Suprapubic skin (tissue), 4 donors: ENCODE measurements around the gene TLL1. TPM values are rescaled to one million over a fixed set of nuclear protein-coding genes. Genes with fewer than 3 reads are reported as not detected.

Experiments used
- DNase-seq, 2 donors: peaks; one replicate each; pipeline ENCODE4 v3.0.0-alpha.2; 2019; ENCODE audit warnings: low spot score in 2 of 2
- H3K27ac ChIP-seq: fragments of 200-600 bp; sonication (generic); one replicate; pipeline ENCODE4 v1.5.1; 2019
- H3K27me3 ChIP-seq: fragments of 200-600 bp; sonication (generic); one replicate; pipeline ENCODE4 v1.5.1; 2019
- H3K36me3 ChIP-seq: fragments of 200-600 bp; sonication (generic); one replicate; pipeline ENCODE4 v1.5.1; 2019
- H3K4me1 ChIP-seq: fragments of 200-600 bp; sonication (generic); one replicate; pipeline ENCODE4 v1.5.1; 2019
- H3K4me3 ChIP-seq: fragments of 200-600 bp; sonication (generic); one replicate; pipeline ENCODE4 v1.5.1; 2019; ENCODE audit warnings: mild to moderate bottlenecking
- H3K9me3 ChIP-seq: fragments of 200-600 bp; sonication (generic); one replicate; pipeline ENCODE4 v1.5.1; 2019
- CTCF ChIP-seq, 2 donors: fragments of 200-600 bp in 1 of 2; fragments of 450-650 bp in 1 of 2; sonication (generic) in 1 of 2; IDR thresholded peaks; one replicate each; pipeline ENCODE4 v1.5.1; 2016 to 2019; ENCODE audit warnings: antibody characterized with exemption in 2 of 2, mild to moderate bottlenecking in 1 of 2, moderate library complexity in 1 of 2
- EP300 ChIP-seq: sonication (generic); formaldehyde crosslinking; IDR thresholded peaks from one replicate; pipeline ENCODE4 v1.6.1; 2017; ENCODE audit warnings: antibody characterized with exemption
- POLR2A ChIP-seq, 2 donors: fragments of 450-650 bp; IDR thresholded peaks; one replicate each; pipeline ENCODE4 v1.6.1; 2017; ENCODE audit warnings: antibody characterized with exemption in 2 of 2, mild to moderate bottlenecking in 2 of 2, moderate library complexity in 2 of 2
- POLR2AphosphoS5 ChIP-seq, 3 donors: sonication (generic); formaldehyde crosslinking; IDR thresholded peaks; one replicate each; pipeline ENCODE4 v1.6.1; 2017; ENCODE audit warnings: antibody characterized with exemption in 3 of 3
- WGBS: methylation state at CpG from one replicate; pipeline ENCODE4 v1.1.5; 2018; 5-methylcytosine and 5-hydroxymethylcytosine counted together
- total RNA-seq, 4 donors: library from RNA; depleted of rRNA; stranded (reverse); fragments of >200 nt; gene quantifications; one replicate each; pipeline ENCODE4 v1.1.0, GENCODE V29; 2016

The TLL1 gene
- total RNA-seq, 4 donors from 2014 or later: 6.4 to 12.9 (median 8.6) TPM

GRCh38 chr4:166087569-166087968 lies 214.5 kb downstream of the TLL1 start:
- no peak for DNase-seq
- no peaks in the 10 kb centered on the region for H3K27me3 ChIP-seq
- TF ChIP-seq POLR2A (IDR thresholded peaks at IDR 0.05) (no peak), EP300 (no peak), POLR2AphosphoS5 (IDR thresholded peaks at IDR 0.05) (no peak), CTCF (IDR thresholded peaks at IDR 0.05) (no peak)
- H3K4me3 ChIP-seq: no peak overlapping the region
- 52% methylated on average over 2 of the region's 2 CpGs for WGBS
- H3K9me3 ChIP-seq: no peaks in the 10 kb centered on the region
- no peaks in the 10 kb centered on the region for H3K4me1 ChIP-seq
- no peaks in the 10 kb centered on the region for H3K36me3 ChIP-seq
- H3K27ac ChIP-seq: no peak overlapping the region

GRCh38 chr4:166088576-166088975 lies 215.5 kb downstream of the TLL1 start:
- Histone ChIP-seq H3K4me3 (no peak overlapping the region), H3K9me3 (no peaks in the 10 kb centered on the region), H3K36me3 (no peaks in the 10 kb centered on the region), H3K4me1 (no peaks in the 10 kb centered on the region), H3K27me3 (no peaks in the 10 kb centered on the region), H3K27ac (no peak overlapping the region)
- TF ChIP-seq POLR2AphosphoS5 (IDR thresholded peaks at IDR 0.05) (no peak), POLR2A (IDR thresholded peaks at IDR 0.05) (no peak), CTCF (IDR thresholded peaks at IDR 0.05) (no peak), EP300 (no peak)
- 46% methylated on average over 4 of the region's 4 CpGs for WGBS
- DNase-seq: no peak

- Histone ChIP-seq H3K27me3 (no peaks in the 10 kb centered on the region), H3K9me3 (no peaks in the 10 kb centered on the region), H3K27ac (no peak overlapping the region), H3K4me3 (no peak overlapping the region), H3K36me3 (no peaks in the 10 kb centered on the region), H3K4me1 (no peaks in the 10 kb centered on the region)
- 74% methylated on average over 3 of the region's 3 CpGs for WGBS
- DNase-seq: no peak
- TF ChIP-seq POLR2A (IDR thresholded peaks at IDR 0.05) (no peak), EP300 (no peak), POLR2AphosphoS5 (IDR thresholded peaks at IDR 0.05) (no peak), CTCF (IDR thresholded peaks at IDR 0.05) (no peak)
These were observed 218.1 kb downstream of the TLL1 start for GRCh38 chr4:166091146-166091545.

GRCh38 chr4:166091912-166092510 lies 219.0 kb downstream of the TLL1 start:
- WGBS: 0% methylated on average over 2 of the region's 2 CpGs
- Histone ChIP-seq H3K9me3 (no peaks in the 10 kb centered on the region), H3K36me3 (no peaks in the 10 kb centered on the region), H3K4me3 (no peak overlapping the region), H3K27me3 (no peaks in the 10 kb centered on the region), H3K4me1 (no peaks in the 10 kb centered on the region), H3K27ac (no peak overlapping the region)
- no peak for DNase-seq
- peak; percentile 57 to 64 for TF ChIP-seq CTCF (IDR thresholded peaks at IDR 0.05)
- no peak for TF ChIP-seq POLR2AphosphoS5 (IDR thresholded peaks at IDR 0.05)

GRCh38 chr4:166092797-166093290 lies 219.8 kb downstream of the TLL1 start:
- Histone ChIP-seq H3K4me1 (no peaks in the 10 kb centered on the region), H3K9me3 (no peaks in the 10 kb centered on the region), H3K27me3 (no peaks in the 10 kb centered on the region), H3K36me3 (no peaks in the 10 kb centered on the region), H3K4me3 (no peak overlapping the region), H3K27ac (no peak overlapping the region)
- no peak for DNase-seq
- WGBS: 63% methylated on average over 7 of the region's 7 CpGs
- TF ChIP-seq CTCF (IDR thresholded peaks at IDR 0.05): no peak
- no peak for TF ChIP-seq EP300
- no peak for TF ChIP-seq POLR2A (IDR thresholded peaks at IDR 0.05)
